IPS DF 4.7 (cell line): ENCODE data around the gene NHSL1.

Source experiments
- DNase-seq: peaks from one replicate; pipeline ENCODE4 v3.0.0-alpha.2; 2013; ENCODE audit warnings: low spot score; ENCODE audit errors: extremely low read depth

NHSL1 gene

DNA sequence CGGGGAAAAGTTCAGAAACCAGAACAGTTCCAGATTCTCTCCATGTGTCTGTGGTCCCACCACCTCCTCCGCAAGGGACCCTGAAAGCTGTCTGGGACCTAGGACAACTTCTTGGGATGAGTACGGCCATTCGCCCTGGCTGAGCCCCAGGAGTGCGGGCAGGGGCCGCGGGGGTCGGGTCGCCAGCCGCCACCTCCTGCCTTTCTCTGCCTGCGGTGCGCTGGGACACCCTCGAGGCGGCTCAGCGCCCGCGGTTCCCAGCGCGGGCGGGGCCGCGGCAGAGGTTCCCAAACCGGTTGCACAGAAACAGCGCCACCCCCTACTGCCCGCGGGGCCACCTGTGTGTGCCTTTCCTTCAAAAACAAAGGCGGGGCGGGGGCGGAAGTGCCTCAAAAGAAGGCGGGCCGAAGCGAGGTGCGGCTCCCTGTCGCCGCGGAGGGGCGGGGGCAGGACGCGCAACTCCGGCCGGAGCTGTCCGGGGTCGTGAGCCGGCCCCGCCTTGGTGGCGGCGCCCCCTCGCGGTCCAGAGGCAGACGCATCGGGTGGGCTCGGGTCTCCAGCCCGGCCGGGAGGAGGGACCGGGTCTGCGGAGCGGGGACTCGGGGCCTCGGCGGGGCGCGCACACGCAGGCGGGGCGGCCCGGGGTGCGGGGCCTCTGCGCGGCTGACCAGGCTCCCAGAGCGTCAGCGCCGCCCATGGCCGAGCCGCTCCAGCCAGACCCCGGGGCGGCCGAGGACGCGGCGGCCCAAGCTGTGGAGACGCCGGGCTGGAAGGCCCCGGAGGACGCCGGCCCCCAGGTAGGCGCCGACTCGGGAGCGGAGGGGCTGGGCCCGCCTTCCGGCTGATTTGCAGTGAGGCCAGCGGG lies 95.3 kb downstream of the NHSL1 start, which contains the start of gene HEBP2:
Gene HEBP2 (plus strand): TSS at position 423 of the 865 bp plus-strand sequence. CDS start 273 bp downstream, at position 696.
- peak; percentile 51 for DNase-seq

DNA sequence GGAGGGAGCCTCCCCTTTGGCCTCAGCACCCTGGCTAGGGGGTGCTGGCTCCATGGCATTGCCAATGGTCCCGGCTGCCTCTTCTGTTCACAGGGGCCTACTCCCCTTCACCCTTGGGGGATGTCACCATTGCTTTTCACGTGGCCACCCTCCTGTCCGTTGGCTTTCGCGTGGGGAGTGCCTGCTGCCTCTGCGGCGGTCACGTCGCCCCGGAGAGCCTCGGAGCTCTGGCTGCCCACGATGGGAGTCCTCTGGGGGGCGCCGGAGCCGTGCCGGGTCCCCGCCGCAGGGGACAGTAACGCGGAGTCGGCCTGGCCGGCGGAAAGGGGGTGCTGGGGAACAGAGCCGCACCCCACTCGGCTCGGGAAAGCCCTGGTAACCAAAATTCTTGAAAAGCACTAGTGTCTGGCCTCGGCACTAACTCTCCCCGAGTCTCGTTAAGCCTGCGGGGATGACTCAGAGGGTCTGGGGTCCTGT lies 95.9 kb downstream of the NHSL1 start:
- no peak for DNase-seq

DNA sequence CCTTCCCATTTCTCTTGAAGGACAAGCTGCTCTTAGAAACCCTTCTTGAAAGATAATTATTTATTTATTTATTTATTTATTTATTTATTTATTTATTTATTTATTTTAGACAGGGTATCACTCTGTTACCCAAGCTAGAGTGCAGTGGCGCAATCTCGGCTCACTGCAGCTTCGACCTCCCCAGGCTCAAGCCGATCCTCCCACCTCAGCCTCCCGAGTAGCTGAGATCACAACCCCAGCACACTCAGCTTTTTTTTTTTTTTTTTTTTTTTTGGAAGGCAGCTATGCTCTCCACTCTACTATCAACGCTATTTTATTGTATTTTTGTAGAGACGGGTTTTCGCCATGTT lies 96.5 kb downstream of the NHSL1 start:
- no peak for DNase-seq

DNA sequence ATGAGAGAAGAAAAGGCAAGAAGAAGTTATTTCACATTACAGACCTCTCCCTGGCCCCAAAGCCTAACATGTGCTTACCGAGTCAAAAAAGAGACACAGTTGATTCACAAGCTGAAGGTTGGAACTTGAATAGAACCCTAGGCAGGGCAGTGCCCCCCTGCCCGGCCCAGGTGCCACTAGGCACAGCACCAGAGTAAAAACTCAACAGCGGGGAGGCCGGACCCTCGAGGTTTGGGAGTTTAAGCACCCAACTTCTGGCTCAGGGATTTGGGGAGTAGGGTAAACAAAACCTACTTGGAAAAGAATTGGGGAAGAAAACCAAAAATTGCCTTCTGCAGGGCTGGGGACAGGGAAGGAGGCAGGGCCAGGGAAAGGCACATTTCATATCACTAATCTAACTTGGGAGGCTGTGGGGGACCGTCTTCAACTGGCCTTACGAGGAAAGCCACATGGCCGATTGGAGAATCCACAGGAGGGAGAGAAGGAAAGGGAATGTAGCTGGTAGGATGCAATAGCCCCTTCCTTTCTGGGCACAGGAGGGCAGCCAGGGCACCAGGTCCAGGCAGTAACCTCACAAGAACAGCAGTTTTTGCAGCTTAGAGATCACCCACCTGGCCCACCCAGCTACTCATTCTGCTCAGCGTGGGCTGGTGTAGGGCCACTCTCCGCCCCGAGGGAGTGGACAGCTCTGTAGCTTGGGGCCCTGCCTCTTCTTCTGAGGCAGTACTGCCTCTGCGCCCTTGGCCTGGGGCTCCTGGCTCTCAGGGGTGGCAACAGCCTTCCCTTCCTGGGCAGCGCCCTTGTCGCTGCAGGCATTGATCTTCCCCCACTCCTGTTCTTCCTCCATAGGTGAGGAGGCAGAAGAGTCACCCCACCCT lies 97.1 kb downstream of the NHSL1 start:
- DNase-seq: no peak

DNA sequence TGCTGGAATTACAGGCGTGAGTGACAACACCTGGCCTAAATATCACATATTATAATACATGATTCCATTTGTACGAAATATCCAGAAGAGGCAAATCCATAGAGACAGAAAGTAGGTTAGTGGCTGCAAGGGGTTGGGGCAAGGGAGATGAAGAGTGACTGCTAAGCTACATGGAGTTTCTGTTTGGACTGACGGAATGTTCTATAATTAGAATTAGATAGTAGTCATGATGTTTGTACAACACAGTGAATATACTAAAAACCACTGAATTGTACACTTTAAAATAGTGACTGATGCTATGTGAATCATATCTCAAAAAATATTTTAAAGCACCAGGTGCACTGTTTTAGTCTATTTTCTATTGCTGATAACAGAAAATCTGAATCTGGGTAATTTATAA lies 99.0 kb downstream of the NHSL1 start:
- DNase-seq: no peak

DNA sequence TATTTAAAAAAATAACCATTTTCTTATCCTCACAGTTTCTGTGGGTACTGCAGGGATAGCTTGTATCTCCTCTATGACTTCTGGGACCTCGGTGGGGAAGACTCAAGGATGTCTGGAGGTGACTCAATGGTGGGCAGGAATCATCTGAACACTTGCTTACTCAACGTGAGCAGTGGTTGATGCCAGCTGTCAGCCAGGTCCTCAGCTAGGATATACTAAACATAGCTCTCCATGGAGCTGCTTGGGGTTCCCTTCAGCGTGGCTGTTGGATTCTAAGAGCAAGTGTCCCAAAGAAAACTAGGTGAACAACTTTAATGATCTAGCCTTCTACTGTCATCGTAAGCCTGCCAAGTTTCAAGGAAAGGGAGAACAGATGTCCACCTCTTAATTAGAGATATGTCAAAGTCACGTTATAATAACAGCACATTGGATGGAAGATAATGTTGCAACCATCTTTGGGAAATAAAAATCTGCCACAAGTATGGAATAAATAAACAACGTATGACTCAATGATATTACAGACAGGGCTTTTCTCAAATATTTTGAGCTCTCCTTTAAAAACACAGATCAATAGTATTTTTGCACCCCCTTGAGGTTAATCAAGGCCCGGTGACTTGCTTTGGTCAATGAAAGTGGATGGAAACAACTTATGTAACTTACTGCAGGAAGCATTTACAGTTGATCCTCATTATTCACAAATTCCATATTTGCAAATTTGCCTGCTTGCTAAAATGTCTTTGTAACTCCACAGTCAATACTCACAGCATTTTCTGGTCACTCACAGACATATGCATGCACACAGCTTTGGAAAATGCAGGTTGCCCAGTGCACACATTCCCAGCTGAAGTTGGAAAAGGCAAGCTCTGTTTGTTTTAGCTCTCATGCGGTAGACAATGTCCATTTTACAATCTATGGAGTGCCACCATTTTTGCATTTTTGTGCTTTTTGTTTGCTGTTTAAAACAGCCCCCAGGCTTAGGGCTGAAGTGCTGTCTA lies 101.9 kb downstream of the NHSL1 start:
- no peak for DNase-seq

DNA sequence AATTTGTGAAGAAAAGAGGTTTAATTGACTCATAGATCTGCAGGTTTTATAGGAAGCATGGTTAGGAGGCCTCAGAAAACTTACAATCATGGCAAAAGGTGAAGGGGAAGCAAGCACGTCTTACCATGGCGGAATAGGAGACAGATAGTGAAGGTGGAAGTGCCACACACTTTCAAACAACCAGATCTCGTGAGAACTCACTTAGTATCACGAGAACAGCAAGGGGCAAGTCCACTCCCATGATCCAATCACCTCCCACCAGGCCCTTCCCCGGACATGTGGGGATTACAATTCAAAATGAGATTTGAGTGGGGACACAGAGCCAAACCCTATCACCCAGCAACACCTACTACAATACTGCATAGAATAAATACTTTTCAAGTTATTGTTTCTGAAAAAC lies 102.6 kb downstream of the NHSL1 start:
- no peak for DNase-seq

DNA sequence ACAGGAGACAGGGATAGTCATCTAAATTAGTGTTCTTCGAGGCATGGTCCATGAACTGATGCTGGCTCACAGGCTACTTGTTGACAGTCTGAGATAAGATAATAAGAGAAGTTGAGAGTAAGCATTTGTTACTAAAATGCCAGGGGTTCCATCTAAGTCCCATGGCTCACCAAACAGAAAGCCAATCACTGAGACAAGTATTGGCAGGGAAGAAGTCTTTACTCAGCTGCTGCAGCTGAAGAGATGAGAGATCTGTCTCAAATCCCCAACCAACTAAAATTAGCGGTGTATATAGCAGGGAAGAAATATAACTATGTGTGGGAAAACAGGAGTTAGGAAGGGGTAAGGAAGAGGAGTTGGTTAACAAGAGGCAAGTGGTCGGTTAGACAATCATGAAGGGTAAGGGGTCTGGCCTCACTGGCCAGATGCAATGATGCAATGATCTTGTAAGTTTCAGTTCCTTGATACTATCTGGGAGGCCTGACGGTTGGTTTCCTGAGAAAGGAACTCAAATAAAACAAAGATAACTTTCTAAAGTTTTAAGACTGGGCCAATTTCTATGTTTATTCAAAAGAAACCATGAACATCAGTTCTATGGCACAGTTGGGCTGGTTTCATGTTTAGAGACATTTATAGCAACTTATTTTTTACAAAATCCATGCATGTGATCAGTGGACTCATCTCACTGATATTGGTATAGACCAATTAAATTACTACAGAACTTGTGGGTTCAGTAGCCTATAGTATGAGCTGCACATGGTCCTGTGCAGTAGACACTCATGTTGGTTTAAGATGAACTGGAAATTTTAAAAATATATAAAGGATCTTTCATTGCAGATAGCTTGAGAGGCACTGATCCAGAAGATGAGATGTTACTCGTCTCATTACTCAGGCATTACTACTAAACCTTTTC lies 105.2 kb downstream of the NHSL1 start:
- DNase-seq: no peak

DNA sequence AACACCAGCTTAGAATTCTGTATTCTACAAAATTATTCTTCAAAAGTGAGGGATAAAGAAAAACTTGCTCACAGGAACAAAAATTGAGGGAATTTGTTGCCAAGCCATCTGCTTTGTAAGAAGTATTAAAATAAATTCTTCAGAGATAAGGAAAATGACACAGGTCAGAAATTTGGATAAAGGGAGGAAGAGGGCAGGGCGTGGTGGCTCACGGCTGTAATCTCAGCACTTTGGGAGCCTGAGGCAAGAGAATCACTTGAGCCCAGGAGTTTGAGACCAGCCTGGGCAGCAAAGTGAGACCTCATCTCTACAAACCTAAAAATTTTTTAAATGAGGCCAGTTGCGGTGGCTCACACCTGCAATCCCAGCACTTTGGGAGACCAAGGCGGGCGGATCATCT lies 109.7 kb downstream of the NHSL1 start:
- no peak for DNase-seq

DNA sequence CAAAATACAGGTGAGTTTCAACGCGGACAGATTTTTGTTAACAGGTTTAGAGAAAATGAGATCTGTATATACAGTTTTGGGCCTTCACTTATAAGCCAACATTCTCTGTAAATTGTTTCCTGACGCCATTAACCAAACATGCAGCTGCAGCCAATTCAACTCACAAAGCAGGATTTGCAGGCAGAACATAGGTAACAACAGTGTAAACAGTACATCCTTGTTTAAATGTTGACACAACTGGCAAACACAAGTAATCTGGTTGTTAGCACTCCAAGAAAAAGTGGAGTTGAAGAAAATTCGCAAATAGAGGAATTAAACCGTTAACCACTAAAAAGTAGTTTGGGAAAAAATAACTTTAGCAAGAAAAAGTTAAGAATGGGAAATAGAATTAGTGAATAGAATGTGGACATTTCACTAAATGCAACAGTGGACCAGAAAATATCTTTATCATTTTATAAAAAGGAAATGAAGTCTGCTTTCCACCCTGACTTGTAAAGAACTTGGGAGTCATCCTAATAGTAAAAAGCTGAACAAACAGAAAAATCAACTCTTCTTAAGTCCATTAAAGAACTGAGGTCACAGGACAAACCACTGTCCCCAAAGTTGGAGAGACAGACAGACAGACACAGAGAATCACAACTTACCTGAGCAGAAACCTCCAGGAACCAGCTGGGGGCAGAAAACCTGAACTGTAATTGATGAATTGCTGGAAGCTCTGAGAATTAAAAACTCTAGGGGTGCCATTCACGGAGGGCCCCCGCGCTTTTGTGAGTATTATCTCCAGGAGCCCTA lies 111.5 kb downstream of the NHSL1 start:
- DNase-seq: no peak

DNA sequence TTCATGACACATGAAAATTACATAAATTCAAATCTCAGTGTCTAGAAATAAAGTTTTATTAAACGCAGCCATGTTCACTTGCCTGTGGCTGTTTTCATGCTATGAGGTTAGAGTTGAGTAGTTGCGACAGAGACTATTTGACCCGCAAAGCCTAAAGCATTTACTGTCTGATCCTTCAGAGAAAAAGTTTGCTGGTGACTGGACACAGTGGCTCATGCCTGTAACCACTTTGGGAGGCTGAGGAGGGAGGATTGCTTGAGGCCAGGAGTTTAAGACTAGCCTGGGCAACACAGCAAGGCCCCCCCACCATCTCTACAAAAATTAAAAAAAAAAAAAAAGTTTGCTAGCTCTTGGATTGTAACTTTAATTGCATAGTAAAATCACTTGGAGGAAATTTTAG lies 112.4 kb downstream of the NHSL1 start:
- DNase-seq: no peak

DNA sequence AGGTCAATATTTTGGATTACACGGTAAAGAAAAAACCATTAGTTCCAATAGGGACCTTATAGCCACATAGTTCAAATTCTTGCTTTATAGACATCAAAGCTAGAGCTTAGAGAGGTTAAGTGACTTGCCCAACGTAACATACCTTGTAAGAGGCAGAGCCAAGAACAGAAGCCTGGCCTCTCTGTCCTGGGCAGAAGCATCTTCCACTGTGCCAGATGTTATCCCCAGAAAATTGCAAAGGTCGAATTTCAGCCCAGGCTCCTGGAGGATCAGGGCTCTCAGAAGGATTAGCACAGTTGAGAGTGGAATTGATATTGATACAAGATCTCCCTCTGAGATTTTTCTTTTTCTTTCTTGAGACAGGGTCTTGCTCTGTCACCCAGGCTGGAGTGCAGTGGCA lies 115.5 kb downstream of the NHSL1 start:
- DNase-seq: no peak

DNA sequence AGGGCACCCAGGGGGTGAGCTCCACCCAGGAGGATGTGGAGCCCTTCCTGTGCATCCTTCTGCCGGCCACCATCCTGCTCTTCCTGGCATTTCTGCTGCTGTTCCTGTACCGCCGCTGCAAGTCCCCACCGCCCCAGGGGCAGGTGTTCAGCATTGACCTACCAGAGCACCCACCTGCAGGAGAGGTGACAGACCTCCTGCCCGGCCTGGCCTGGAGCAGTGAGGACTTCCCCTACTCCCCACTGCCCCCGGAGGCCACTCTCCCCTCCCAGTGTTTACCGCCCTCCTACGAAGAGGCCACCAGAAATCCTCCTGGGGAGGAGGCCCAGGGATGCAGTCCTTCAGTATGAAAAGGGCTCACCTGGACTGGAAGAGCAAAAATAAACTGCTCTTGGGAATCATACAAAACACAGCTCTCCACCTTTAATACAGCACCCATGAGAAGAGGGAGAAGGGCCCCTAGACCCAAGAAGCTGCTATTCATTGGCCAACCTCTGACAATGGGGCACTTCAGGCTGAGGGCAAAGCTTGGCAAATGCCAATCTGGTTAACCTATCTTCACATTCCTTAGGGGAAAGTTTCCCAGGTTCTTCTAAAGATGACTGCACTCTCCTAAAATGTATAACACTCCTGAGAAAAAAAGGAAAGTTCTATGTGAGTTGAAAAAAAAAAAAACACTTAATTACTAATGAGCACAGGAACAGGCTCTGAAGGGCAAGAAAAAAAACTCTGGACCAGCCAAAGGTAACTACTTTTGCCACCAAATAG lies 116.6 kb downstream of the NHSL1 start:
- no peak for DNase-seq

DNA sequence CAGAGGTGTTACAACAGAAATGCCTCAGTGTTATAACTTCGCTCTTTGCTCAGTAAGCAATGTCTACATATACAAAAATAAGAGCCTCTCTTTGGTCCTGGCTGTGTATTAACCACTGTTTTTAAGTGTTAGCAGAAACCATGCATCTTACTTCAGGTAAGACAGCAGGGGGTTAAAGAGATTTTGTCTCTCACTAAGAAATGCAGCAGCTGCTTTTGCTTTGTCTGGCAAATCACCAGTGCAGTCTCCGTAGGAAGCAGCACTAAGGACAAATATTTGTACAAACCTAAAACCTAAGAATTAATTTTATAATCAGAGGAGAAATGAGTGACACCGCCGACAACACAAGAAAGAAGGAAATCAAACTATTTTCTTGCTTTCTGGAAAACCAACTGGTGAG lies 120.8 kb downstream of the NHSL1 start:
- no peak for DNase-seq

DNA sequence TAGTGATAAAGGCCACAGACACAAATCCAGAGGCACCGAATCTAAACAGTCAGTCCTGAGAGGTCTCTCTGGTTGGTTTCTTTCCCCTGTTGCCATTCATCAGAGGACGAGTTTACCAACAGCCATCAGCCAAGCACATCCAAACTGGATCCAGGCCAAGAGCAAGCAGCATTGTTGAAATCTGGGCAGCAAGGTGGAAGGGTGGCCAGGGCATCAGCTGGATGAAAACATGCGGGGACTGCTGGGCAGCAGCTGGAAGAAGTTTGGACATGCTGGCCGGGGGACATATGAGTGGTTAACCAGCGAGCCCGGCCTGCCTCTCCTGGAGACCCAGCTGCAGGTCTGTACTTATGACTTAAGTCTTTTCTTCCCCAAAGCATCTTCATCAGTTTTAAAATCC lies 121.5 kb downstream of the NHSL1 start, which contains the start of gene SMIM28:
Gene SMIM28 (plus strand): TSS at position 62 of the 400 bp plus-strand sequence. CDS start 168 bp downstream, at position 230.
- no peak for DNase-seq

DNA sequence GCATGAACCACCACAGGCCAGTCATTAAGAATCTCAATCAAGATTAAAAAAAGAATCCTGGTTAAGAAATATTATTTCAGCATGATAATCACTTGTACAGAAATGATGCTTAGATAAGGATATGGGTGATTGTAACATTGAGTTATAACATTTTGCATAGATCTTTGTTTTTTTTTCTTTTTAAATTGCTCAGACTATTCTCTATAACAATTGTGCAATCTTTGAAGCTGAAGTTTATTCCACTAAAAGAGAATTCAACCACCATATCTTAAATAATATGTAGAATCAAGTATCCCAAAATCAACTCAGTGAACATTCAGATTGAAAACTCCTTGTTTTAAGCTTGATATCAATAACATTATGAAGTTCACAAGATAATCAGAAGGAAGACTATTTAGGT lies 122.3 kb downstream of the NHSL1 start:
- no peak for DNase-seq

DNA sequence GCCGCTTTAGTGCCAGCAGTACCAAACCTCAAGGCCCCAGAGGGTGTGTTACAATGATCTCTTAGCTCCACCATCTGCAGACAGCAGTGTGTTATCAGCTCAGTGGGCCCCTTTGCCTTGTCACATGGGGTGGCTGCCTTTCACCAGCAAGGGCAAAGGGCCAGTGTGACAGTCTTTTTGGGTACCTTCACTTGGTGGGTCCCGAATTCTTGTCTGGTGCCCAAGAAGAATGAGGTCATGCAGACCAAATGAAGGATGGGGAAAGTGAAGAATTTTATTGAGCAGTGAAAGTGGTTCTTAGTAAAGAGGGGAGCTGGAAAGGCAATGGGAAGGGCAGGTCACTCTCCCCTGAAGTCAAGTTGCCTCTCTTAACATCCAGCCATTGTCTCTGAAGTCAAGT lies 124.5 kb downstream of the NHSL1 start:
- DNase-seq: no peak

DNA sequence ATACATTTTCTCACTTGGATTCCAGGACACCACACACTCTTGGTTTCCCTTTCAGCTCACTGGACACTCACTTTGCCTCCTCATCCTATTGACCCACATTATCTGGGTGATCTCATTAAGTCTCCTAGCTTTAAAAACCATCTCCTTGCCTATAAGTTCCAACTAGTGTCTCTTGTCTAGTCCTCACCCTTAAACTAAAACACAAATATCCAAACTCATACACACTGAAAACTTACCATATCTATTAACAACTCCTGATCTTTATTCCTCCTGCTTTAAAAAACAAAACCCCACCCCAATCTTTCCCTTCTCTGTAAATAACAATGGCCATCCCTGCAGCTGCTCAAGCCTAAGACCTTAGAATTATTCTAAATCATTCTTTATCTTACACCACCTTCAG lies 125.1 kb downstream of the NHSL1 start:
- DNase-seq: no peak
